Gastrocnemius medialis (tissue), 4 donors: Measurements from ENCODE around the gene PPP2R2B.

Experiments
- POLR2A ChIP-seq, 2 donors: fragments of 450-650 bp; IDR thresholded peaks; one replicate each; pipeline ENCODE4 v1.6.1; 2017; ENCODE audit warnings: antibody characterized with exemption in 2 of 2, mild to moderate bottlenecking in 2 of 2, moderate library complexity in 2 of 2
- TF ChIP-seq, protein P1 (sequence below), 5 experiments: fragments of 450-650 bp in 3 of 5; fragments of 200-600 bp in 2 of 5; sonication (generic) in 2 of 5; IDR thresholded peaks in 4 of 5; conservative IDR thresholded peaks in 1 of 5; 1 replicate in 4 of 5; 2 replicates in 1 of 5; pipeline ENCODE4 v1.5.1; 2016 to 2019; ENCODE audit warnings: antibody characterized with exemption in 5 of 5, mild to moderate bottlenecking in 3 of 5, moderate library complexity in 3 of 5

DNA sequence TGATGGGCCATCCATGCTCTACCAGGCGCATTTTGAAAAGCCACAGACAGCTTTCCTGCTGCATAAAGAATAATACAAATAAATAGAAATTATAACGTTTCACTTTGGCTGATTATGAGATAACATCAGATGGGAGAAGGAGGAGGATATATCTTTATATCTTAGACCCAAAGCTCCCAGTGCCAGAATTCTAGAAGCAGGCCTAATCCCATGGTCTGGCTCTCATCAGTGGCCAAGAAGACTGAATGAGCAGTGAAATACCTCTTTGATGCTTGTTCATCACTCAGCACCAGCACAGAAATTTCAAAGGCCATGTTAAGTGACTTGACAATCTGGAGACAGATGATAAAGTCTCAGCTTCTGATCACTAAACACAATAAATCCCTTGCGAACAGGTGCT is 107.6 kb downstream of the PPP2R2B start:
- TF ChIP-seq, protein P1, sequence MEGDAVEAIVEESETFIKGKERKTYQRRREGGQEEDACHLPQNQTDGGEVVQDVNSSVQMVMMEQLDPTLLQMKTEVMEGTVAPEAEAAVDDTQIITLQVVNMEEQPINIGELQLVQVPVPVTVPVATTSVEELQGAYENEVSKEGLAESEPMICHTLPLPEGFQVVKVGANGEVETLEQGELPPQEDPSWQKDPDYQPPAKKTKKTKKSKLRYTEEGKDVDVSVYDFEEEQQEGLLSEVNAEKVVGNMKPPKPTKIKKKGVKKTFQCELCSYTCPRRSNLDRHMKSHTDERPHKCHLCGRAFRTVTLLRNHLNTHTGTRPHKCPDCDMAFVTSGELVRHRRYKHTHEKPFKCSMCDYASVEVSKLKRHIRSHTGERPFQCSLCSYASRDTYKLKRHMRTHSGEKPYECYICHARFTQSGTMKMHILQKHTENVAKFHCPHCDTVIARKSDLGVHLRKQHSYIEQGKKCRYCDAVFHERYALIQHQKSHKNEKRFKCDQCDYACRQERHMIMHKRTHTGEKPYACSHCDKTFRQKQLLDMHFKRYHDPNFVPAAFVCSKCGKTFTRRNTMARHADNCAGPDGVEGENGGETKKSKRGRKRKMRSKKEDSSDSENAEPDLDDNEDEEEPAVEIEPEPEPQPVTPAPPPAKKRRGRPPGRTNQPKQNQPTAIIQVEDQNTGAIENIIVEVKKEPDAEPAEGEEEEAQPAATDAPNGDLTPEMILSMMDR (IDR thresholded peaks at IDR 0.05 in 4 of 5, conservative IDR thresholded peaks at IDR 0.05 in 1 of 5), result no peak
- no peak for TF ChIP-seq POLR2A (IDR thresholded peaks at IDR 0.05)
